NCI-H146 (cell line): ENCODE results near the gene CFAP100.
A peak's percentile ranks its signal among the peaks of the same experiment; 100 is the strongest.

ENCODE experiments used
- DNase-seq: peaks from one replicate; lab custom pipeline; 2025; lab: John Stamatoyannopoulos, UW

Gene CFAP100

DNA sequence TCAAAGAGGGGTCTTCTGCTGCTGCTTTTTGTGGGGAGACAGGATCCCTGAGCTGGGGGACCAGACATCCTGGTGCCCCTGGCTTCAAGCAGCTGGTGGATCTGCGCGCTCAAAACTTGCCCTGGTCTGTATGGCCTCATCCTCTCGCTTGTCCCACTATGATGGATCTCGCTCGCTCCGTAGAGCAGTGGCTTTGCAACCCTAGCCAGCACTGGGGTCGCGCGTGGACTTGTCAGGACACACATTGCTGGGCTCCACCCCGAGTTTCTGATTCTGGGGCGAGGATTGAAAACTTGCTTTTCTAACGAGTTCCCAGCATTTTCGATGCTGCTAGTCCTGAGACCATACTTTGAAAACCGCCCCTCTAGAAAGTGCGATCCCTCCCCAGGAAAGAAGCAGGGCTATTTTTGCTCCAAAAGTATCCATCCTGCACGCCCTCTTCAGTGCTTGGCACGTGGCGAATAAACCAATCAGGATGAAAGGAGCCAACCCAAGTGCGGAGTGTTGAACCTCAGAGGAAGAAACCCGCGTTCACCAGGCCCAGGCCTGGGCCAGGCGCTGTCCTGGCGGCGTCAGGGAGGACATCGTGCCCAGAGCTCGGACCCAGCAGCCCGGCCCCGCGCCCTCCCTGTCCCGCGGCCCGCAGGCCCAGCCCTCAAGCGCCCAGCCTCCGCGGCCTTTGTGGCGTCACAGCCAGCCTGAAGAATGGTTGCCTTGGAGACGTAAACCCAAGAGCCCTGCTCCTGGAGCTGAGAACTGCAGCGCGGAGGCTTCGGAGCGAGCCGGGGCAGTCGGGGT, at the start of gene CFAP100:
Gene CFAP100, plus strand, starts transcription at position 731 of the 798 bp plus-strand sequence. CDS start 1,092 bp downstream, outside the sequence.
- peak; percentile 70 for DNase-seq

DNA sequence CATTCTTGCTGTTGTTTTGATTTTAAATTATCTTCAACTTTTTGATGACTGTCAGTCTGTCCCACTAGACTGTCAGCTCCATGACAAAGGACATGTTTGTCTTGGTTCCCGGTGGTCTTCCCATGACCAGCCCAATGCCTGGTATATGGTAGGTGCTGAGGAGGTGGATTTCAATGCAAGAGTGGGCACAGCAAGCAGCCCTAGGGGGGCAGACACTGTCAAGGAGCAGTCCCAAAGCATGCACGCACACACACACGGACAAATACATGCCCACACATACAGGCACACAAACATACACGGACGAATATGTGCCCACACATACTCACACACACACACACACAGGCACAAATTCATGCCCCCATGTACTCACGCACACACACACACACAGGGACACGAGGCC, 49.5 kb upstream of the CFAP100 start:
- DNase-seq: no peak

GRCh38 chr3:126345641-126346460, 48.9 kb upstream of the CFAP100 start:
- DNase-seq: no peak

- no peak for DNase-seq
Measured at GRCh38 chr3:126346466-126346865, 48.2 kb upstream of the CFAP100 start.

DNA sequence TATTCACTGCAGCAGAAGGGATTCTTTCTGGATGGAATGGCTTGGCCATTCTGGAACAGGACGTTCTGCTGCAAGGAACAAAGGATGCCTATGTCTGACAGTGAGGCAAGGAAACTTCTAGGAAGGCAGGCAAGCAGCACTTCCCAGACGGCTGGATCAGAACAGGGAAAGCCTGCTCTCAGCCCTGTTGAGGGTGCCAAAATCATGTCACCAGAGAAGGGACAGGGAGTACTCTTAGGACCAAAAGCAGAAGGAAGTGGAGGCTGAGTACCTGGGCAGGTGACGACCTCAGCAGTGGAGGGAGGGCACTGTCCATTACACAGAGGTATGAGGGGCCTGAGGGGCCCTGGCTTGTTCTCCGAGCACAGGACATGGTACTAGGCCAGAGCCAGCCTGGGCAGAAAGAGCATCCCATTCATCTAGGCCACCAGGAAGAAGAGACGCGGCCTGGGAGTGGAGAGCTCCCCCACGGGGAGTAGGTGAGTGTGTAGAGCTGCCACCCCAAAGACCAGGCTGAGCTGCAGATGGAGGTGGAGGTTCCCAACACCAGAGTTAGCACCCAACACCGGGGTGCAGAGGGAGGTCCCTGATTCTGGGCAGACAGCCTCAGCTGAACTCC, 47.1 kb upstream of the CFAP100 start:
- no peak for DNase-seq

DNA sequence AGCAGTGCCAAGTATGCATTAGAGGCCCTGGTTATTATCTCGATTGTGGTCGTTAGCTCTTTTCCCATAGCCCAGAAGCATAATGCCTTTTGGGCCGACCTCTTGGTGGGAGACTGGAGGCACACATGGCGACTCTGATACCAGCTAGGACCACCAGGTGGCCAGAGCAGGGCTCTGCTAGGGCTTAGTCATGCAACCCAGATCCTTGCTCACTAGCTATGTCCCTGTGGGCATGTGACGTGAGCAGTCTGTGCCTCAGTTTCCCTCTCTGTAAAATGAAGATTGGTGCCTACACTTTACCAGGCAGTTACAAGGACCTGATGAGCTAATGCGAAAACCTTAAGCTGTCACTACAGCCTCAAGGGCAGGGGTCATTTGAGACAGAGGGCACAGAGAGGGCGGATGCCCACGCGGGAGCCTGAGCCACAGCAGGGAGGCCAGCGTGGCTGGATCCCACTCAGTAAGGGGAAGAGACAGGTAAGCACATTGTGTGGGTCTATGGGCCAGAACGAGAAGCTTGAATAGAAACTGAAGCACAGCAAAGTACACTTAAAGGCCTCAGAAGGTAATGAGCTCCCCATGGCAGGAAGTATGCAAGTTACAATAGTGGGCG, 46.3 kb upstream of the CFAP100 start:
- DNase-seq: no peak

DNA sequence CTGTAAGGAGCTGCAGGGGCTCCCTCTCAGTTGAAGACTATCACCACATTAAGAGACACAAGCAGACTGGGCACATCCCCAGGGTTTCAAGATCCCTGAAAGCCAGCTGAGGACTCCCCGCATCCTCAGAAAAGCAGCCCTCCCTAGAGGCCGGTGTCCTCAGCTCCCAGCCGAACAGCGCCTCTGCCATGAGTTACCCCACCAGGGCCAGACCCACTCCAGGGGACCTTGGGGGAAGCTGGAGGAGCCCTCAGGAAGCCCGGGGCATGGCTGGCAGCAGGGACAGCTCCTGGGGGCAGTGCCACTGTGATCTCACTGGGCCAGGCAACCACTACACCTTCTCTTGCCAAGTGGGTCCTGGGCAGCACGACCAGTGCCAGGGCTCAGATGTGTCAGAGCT, 45.6 kb upstream of the CFAP100 start:
- DNase-seq: no peak

GRCh38 chr3:126349611-126350501, 44.9 kb upstream of the CFAP100 start:
- no peak for DNase-seq

DNA sequence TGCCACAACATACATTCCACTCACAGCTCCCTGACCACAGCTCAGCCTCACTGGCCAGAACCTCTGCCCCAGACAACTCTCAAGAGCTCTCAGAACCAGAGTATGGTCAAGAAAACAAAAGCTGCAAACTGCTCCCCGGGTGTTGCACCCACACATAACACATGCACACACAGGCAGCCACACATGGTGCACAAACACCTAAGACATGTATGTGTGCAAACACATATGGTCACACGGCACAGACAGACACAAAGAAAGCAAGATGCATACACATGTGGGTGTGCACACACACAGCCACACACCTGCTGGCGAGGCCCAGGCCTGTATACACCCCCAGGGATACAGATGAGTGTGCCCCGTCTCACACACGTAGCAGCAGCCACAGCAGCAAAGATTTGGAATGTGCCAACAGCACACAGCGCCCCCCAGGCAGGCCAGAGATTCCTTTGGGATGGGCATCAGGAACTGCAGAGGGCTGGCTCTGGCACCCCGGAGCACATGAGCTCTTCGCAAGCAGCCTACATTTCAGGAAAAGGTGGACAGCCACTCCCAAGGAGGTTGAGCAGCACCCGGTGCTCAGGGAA, 44.1 kb upstream of the CFAP100 start:
- DNase-seq: no peak

GRCh38 chr3:126351086-126351770, 43.5 kb upstream of the CFAP100 start:
- DNase-seq: no peak

DNA sequence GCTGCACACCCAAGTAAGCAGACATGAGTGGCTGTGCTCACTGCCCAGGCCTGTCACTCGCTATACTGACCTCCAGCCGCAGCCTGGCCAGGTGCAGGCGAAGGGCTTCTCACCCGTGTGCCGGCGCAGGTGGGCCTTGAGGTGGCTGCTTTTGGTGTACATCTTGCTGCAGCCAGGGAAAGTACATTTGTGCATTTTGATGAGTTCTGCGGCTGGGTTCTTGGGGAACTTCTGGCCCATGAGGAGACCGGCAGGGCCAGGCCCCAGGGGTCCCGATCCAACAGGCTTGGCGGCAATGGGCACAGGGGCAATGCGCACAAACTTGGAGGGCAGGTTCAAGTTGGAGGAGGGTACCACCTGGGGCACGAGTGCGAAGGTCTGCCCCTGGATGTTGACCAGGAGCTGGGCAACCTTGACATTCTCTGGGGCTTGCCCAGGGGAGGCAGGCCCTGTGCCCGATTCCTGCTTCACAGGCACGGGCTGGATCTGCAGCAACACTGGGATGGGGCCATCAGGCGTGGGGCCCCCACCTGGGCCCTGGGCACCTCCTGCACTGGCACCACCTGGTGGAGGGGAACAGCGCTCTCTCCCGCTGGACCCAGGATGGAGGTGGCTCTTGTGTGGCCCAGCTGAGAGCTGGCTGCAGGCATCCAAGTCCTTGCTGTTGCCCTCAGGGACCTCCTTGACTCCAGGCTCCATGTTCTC, 42.8 kb upstream of the CFAP100 start:
- no peak for DNase-seq

- DNase-seq: no peak
Measured at GRCh38 chr3:126352476-126353454, 41.9 kb upstream of the CFAP100 start.

- DNase-seq: no peak
Measured at GRCh38 chr3:126353694-126354321, 40.9 kb upstream of the CFAP100 start.

- no peak for DNase-seq
Measured at GRCh38 chr3:126354776-126355175, 39.9 kb upstream of the CFAP100 start.

- DNase-seq: no peak
Measured at GRCh38 chr3:126355251-126355650, 39.5 kb upstream of the CFAP100 start.

- peak; percentile 81 for DNase-seq
Measured at GRCh38 chr3:126355777-126356372, 38.8 kb upstream of the CFAP100 start.
